HTERT RPE-1 (cell line): ENCODE data around the gene DNAH11.

Source experiments
- in situ Hi-C: fragments of 300-500 bp; cut with MboI; formaldehyde crosslinking; loops from 4 replicates; pipeline ENCODE4 v1.14.3; 2020; ENCODE audit warnings: low sequenced_read_pairs

Gene DNAH11

GRCh38 chr7:21948364-21948763 is 405.5 kb downstream of the DNAH11 start:
- in situ Hi-C loops = no loop called here

GRCh38 chr7:21948887-21949540 is 406.2 kb downstream of the DNAH11 start:
- in situ Hi-C loops = no loop called here
